Fibroblast of lung (primary cell): ENCODE results near the gene TRIM41. TPM values are rescaled to one million over a fixed set of nuclear protein-coding genes. Genes with fewer than 3 reads are reported as not detected.

Experiments used
- DNase-seq, 2 donors: peaks; one replicate each; pipeline versions ENCODE4 v3.0.0 to v3.0.0-alpha.2; 2010; ENCODE audit warnings: low read depth in 2 of 2
- H2AFZ ChIP-seq: 2 replicates; pipeline ENCODE4 v1.5.1; 2012; ENCODE audit warnings: low read length, control low read depth, inconsistent platforms
- H3K27ac ChIP-seq: 2 replicates; pipeline ENCODE4 v1.5.1; 2011; ENCODE audit warnings: low read length, control low read depth; ENCODE audit not compliant: insufficient read depth
- H3K27me3 ChIP-seq: 2 replicates; pipeline ENCODE4 v1.5.1; 2011; ENCODE audit warnings: mild to moderate bottlenecking, low read length; ENCODE audit not compliant: control insufficient read depth, insufficient read depth
- H3K36me3 ChIP-seq: 2 replicates; pipeline ENCODE4 v1.5.1; 2011; ENCODE audit warnings: low read length; ENCODE audit not compliant: control insufficient read depth, insufficient read depth
- H3K4me1 ChIP-seq: 2 replicates; pipeline ENCODE4 v1.5.1; 2011; ENCODE audit warnings: low read length; ENCODE audit not compliant: control insufficient read depth, insufficient read depth; ENCODE audit errors: extremely low read depth
- H3K4me2 ChIP-seq: 2 replicates; pipeline ENCODE4 v1.5.1; 2011; ENCODE audit warnings: low read length, control low read depth; ENCODE audit not compliant: insufficient read depth; ENCODE audit errors: extremely low read depth
- H3K4me3 ChIP-seq, 4 experiments: fragments of 200-600 bp in 1 of 4; sonication (generic) in 1 of 4; replicated peaks in 1 of 4; 2 replicates each; pipeline ENCODE4 v1.5.1; 2011 to 2016; ENCODE audit warnings: low read length in 4 of 4, low read depth in 3 of 4, mild to moderate bottlenecking in 3 of 4, control low read depth in 2 of 4, inconsistent platforms in 1 of 4, mixed read lengths in 1 of 4; ENCODE audit not compliant: insufficient read depth in 1 of 4; ENCODE audit errors: control extremely low read depth in 1 of 4
- H3K79me2 ChIP-seq: 2 replicates; pipeline ENCODE4 v1.5.1; 2012; ENCODE audit warnings: mild to moderate bottlenecking, low read length, inconsistent platforms; ENCODE audit not compliant: control insufficient read depth, insufficient read depth
- H3K9ac ChIP-seq: 2 replicates; pipeline ENCODE4 v1.5.1; 2011; ENCODE audit warnings: mild to moderate bottlenecking, low read length, control low read depth; ENCODE audit not compliant: insufficient read depth
- H3K9me3 ChIP-seq: 2 replicates; pipeline ENCODE4 v1.5.1; 2012; ENCODE audit warnings: low read depth, low read length; ENCODE audit not compliant: control insufficient read depth, insufficient read depth
- H4K20me1 ChIP-seq: 2 replicates; pipeline ENCODE4 v1.5.1; 2011; ENCODE audit warnings: low read length; ENCODE audit not compliant: control insufficient read depth, insufficient read depth; ENCODE audit errors: extremely low read depth
- CTCF ChIP-seq, 2 donors: IDR thresholded peaks in 1 of 2; conservative IDR thresholded peaks in 1 of 2; 1 replicate in 1 of 2; 2 replicates in 1 of 2; pipeline ENCODE4 v1.5.1; 2011 to 2012; ENCODE audit warnings: low read length in 2 of 2, control low read depth in 1 of 2, inconsistent platforms in 1 of 2, low read depth in 1 of 2, mild to moderate bottlenecking in 1 of 2
- EZH2 ChIP-seq: IDR thresholded peaks from 2 replicates; pipeline ENCODE4 v1.5.1; 2012; ENCODE audit warnings: low read length, control low read depth, mild to moderate bottlenecking; ENCODE audit errors: missing control alignments
- polyA plus RNA-seq, 2 donors: library from polyadenylated mRNA; depleted of rRNA in 1 of 2; stranded (reverse) in 1 of 2; unstranded in 1 of 2; fragments of >200 nt; gene quantifications; 2 replicates each; pipeline ENCODE4 v1.2.1, GENCODE V29; 2011 to 2012; ENCODE audit warnings: missing spikeins in 1 of 2
- total RNA-seq: library from RNA; depleted of rRNA; stranded (reverse); fragments of >200 nt; gene quantifications from 2 replicates; pipeline ENCODE4 v1.2.1, GENCODE V29; 2014

Gene TRIM41
- total and polyA plus RNA-seq, 2 donors (not counting 1 experiment from before 2014, with no cell fraction given) = 8.3 to 17.0 TPM

GRCh38 chr5:181259974-181260719, 37.1 kb downstream of the TRIM41 start:
- Histone ChIP-seq H3K27me3 (no peaks in the 10 kb centered on the region), H2AFZ (peak overlapping the region; percentile 82), H3K79me2 (peaks cover 62% of the 10 kb centered on the region), H3K4me1 (peaks cover 2% of the 10 kb centered on the region), H3K4me3 (peak overlapping the region; percentile 55 to 96 (median 84)), H3K9ac (peak overlapping the region; percentile 96), H3K4me2 (peak overlapping the region; percentile 98), H3K27ac (peak overlapping the region; percentile 96), H3K9me3 (no peaks in the 10 kb centered on the region), H3K36me3 (no peaks in the 10 kb centered on the region), H4K20me1 (no peaks in the 10 kb centered on the region)
- DNase-seq = no peak
- TF ChIP-seq EZH2 = no peak

- Histone ChIP-seq H2AFZ (peak within 1 kb of the TSS; percentile 82), H3K9ac (peak within 1 kb of the TSS; percentile 96), H3K27me3 (no peaks in the 10 kb centered on the region), H4K20me1 (no peaks in the 10 kb centered on the region), H3K4me3 (peak within 1 kb of the TSS; percentile 55 to 96 (median 84)), H3K4me1 (peaks cover 2% of the 10 kb centered on the region), H3K4me2 (peak within 1 kb of the TSS; percentile 98), H3K36me3 (no peaks in the 10 kb centered on the region), H3K27ac (peak within 1 kb of the TSS; percentile 96), H3K79me2 (peaks cover 55% of the 10 kb centered on the region), H3K9me3 (no peaks in the 10 kb centered on the region)
- no peak for TF ChIP-seq EZH2
- TF ChIP-seq CTCF (conservative IDR thresholded peaks at IDR 0.05 in 1 of 2, IDR thresholded peaks at IDR 0.05 in 1 of 2; ENCODE audit: low read depth in 1 of 2, low read length in 2 of 2) = no peak
- DNase-seq = peak; percentile 88 to 92
Observed at GRCh38 chr5:181260720-181261319, 37.7 kb downstream of the TRIM41 start, which contains the start of gene TRIM52. Gene TRIM52 (minus strand): TSS chr5:181261143. CDS start chr5:181260813, 330 bp downstream.

GRCh38 chr5:181261320-181262049, 38.4 kb downstream of the TRIM41 start:
- Histone ChIP-seq H2AFZ (peak overlapping the region; percentile 63), H3K4me3 (peak overlapping the region; percentile 55 to 96 (median 84)), H3K4me2 (peak overlapping the region; percentile 63), H3K4me1 (peaks cover 2% of the 10 kb centered on the region), H4K20me1 (no peaks in the 10 kb centered on the region), H3K9ac (peak overlapping the region; percentile 96), H3K27ac (peak overlapping the region; percentile 96), H3K27me3 (no peaks in the 10 kb centered on the region), H3K9me3 (no peaks in the 10 kb centered on the region), H3K79me2 (peaks cover 49% of the 10 kb centered on the region), H3K36me3 (no peaks in the 10 kb centered on the region)
- DNase-seq = peak; percentile 62 to 69
- TF ChIP-seq EZH2 (no peak), CTCF (conservative IDR thresholded peaks at IDR 0.05 in 1 of 2, IDR thresholded peaks at IDR 0.05 in 1 of 2; ENCODE audit: low read depth in 1 of 2, low read length in 2 of 2) (no peak)
